Mucosa of descending colon (tissue), 3 donors: ENCODE measurements around the gene BLTP3B. TPM values are rescaled to one million over a fixed set of nuclear protein-coding genes. Genes with fewer than 3 reads are reported as not detected.
"Not testable (repeated sequence)": the region's sequence is repeated elsewhere in the genome, so short reads cannot be mapped to it uniquely, and the experiment has no call there.

Source experiments
- ATAC-seq: fragments of 200-7000 bp; cut with Tn5 transposase; one replicate; pipeline ENCODE4 v1.9.1; 2020; ENCODE audit warnings: mild to moderate bottlenecking, moderate library complexity
- DNase-seq, 3 donors: peaks; one replicate each; pipeline ENCODE4 v3.0.0-alpha.2; 2020
- H3K36me3 ChIP-seq: fragments of 200-600 bp; one replicate; pipeline ENCODE4 v1.8.0; 2021; ENCODE audit warnings: low read depth, mild to moderate bottlenecking
- H3K4me1 ChIP-seq: fragments of 200-600 bp; one replicate; pipeline ENCODE4 v1.8.0; 2021; ENCODE audit warnings: low read depth, mild to moderate bottlenecking
- H3K4me3 ChIP-seq: fragments of 200-600 bp; one replicate; pipeline ENCODE4 v1.8.0; 2021; ENCODE audit warnings: mild to moderate bottlenecking
- H3K9me3 ChIP-seq: fragments of 200-600 bp; one replicate; pipeline ENCODE4 v1.8.0; 2021; ENCODE audit warnings: mild to moderate bottlenecking
- CTCF ChIP-seq: fragments of 200-600 bp; IDR thresholded peaks from one replicate; pipeline ENCODE4 v1.8.0; 2022; ENCODE audit warnings: antibody characterized with exemption, mild to moderate bottlenecking
- intact Hi-C, 2 donors: fragments of 100-400 bp; cut with DNase I in 1 of 2; cut with micrococcal nuclease in 1 of 2; formaldehyde crosslinking; loops; one replicate each; pipeline versions ENCODE4 v1.11.0 to v1.11.1; 2022; cut with DNase I, micrococcal nuclease
- long read RNA-seq, 2 donors: library from polyadenylated mRNA; unstranded; transcript quantifications; one replicate each; pipeline ENCODE4 v2.0.0, GENCODE V29; 2019 to 2021
- total RNA-seq, 3 donors: library from RNA; stranded (reverse); fragmentation: NEBNext Ultra II Directional in 2 of 3; extraction: Animal tissue kit (Norgen Biotek cat#: 25700) in 2 of 3; gene quantifications; one replicate each; pipeline versions ENCODE4 v1.2.1 to v1.2.4, GENCODE V29; 2021 to 2023
- donor health status: DM: no; HTN: no; CAD: no; lungs with moderate emphysema.
- donor health status: DM: no; HTN: no; CAD: no.
- donor health status: DM: no; HTN: yes; CAD: no.

The BLTP3B gene
- total RNA-seq = 10 to 100 TPM; 20.6 to 29.7 (median 25.0) TPM
- long read RNA-seq, donor 1, full-length matches to known transcripts = 4 of 12 reads
- long read RNA-seq, donor 1, partial matches to known transcripts = 3 of 12 reads
- long read RNA-seq, donor 1, other reads (novel, unspliced or antisense) = 5 of 12 reads
- long read RNA-seq, donor 2, partial matches to known transcripts = 4 of 5 reads
- long read RNA-seq, donor 2, other reads (novel, unspliced or antisense) = 1 of 5 reads

- peaks cover 10% of the 10 kb centered on the region for H3K4me1 ChIP-seq
- no peak for TF ChIP-seq CTCF
- intact Hi-C loops = no loop called here
- DNase-seq = peak; percentile 93 to 96 (median 95)
- ATAC-seq = peak; percentile 98
- H3K9me3 ChIP-seq = no peaks in the 10 kb centered on the region
- H3K36me3 ChIP-seq = no peaks in the 10 kb centered on the region
- peak within 1 kb of the TSS; percentile 58 for H3K4me3 ChIP-seq
Measured at GRCh38 chr12:100142851-100143559, at the start of gene BLTP3B. BLTP3B (minus strand) TSS chr12:100142874; CDS start chr12:100142635, 239 bp downstream.

GRCh38 chr12:100189636-100190394, 47.1 kb upstream of the BLTP3B start:
- Histone ChIP-seq H3K36me3 (no peaks in the 10 kb centered on the region), H3K4me3 (no peak overlapping the region), H3K9me3 (no peaks in the 10 kb centered on the region), H3K4me1 (no peaks in the 10 kb centered on the region)
- ATAC-seq (no peak), DNase-seq (no peak)
- intact Hi-C loops = no loop called here
- TF ChIP-seq CTCF = no peak

GRCh38 chr12:100188888-100189635, 46.4 kb upstream of the BLTP3B start:
- ATAC-seq, H3K4me3 ChIP-seq, H3K36me3 ChIP-seq, DNase-seq, H3K9me3 ChIP-seq, intact Hi-C loops, H3K4me1 ChIP-seq: not testable (repeated sequence)

GRCh38 chr12:100187857-100188519, 45.3 kb upstream of the BLTP3B start:
- H3K9me3 ChIP-seq = no peaks in the 10 kb centered on the region
- H3K4me3 ChIP-seq = no peak overlapping the region
- DNase-seq (no peak), ATAC-seq (no peak)
- no peaks in the 10 kb centered on the region for H3K4me1 ChIP-seq
- intact Hi-C loops = no loop called here
- no peaks in the 10 kb centered on the region for H3K36me3 ChIP-seq
- no peak for TF ChIP-seq CTCF

- Histone ChIP-seq H3K36me3 (no peaks in the 10 kb centered on the region), H3K9me3 (no peaks in the 10 kb centered on the region), H3K4me3 (no peak overlapping the region), H3K4me1 (no peaks in the 10 kb centered on the region)
- intact Hi-C loops = no loop called here
- DNase-seq (no peak), ATAC-seq (no peak)
- no peak for TF ChIP-seq CTCF
Measured at GRCh38 chr12:100187068-100187467, 44.4 kb upstream of the BLTP3B start.
